CD4-positive, alpha-beta T cell treated with Interleukin-10 for 1 hour (primary cell): Measurements from ENCODE around the gene COX19.
"Not testable (repeated sequence)": the region's sequence is repeated elsewhere in the genome, so short reads cannot be mapped to it uniquely, and the experiment has no call there.

Source experiments
- DNase-seq: peaks from one replicate; pipeline ENCODE4 v3.0.0-alpha.2; 2020

The COX19 gene

GRCh38 chr7:959271-959670 lies 16.1 kb downstream of the COX19 start:
- DNase-seq, result no peak

- no peak for DNase-seq
Measured at GRCh38 chr7:958221-959200, 16.8 kb downstream of the COX19 start.

- DNase-seq, result no peak
Measured at GRCh38 chr7:957418-958220, 17.7 kb downstream of the COX19 start.

GRCh38 chr7:956031-956430 lies 19.3 kb downstream of the COX19 start:
- no peak for DNase-seq

DNA sequence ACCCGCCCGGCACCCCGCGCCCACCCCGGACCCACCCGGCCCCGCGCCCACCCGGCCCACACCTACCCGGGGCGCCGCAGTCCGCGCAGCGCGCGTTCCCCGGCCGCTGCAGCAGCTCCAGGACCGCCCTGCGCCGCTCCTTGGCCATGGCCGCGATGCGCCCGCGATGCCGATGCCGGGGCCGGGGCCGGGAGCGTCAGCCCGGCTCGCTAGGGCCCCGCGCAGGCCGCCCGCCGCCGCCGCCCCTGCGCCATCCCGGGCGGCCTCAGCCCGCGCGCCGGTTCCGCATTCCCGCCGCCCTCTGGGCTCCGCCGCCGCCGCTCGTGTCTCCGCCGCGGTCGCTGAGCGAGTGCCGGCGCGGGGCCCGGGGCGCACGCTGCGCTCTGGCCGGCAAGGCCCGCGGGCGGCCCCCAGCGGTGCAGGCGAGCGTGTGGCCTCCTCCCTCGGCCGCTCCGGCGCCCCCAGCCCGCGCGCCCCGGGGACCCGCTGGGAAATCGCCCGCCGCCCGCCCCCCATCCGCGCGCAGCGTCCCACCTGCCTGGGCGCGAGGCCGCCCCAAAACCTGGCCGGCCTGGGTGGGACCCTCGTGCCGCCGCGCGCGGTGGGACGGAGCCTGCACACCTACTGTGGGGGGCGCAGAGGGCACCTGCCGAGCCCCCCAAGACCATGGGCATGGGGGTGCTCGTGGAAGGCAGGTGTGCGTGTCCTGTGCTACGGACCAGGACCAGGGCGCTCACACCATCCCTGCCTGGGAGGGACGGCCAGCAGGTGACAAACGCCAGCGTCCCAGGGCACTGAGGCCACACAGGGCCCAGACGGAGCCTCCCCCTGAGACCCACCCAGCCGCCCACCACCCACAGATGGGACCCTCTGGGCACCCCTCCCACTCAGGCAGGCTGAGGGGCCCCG lies 20.8 kb downstream of the COX19 start, which contains the start of gene ADAP1:
TSS of gene ADAP1 (minus strand) at position 351 of the 909 bp plus-strand sequence. CDS start at position 148, 203 bp downstream.
- DNase-seq, result peak; percentile 65

- peak; percentile 36 for DNase-seq
Measured at GRCh38 chr7:953547-954327, 21.6 kb downstream of the COX19 start.

GRCh38 chr7:952548-953441 lies 22.6 kb downstream of the COX19 start:
- DNase-seq, result no peak

GRCh38 chr7:951881-952547 lies 23.3 kb downstream of the COX19 start:
- no peak for DNase-seq

DNA sequence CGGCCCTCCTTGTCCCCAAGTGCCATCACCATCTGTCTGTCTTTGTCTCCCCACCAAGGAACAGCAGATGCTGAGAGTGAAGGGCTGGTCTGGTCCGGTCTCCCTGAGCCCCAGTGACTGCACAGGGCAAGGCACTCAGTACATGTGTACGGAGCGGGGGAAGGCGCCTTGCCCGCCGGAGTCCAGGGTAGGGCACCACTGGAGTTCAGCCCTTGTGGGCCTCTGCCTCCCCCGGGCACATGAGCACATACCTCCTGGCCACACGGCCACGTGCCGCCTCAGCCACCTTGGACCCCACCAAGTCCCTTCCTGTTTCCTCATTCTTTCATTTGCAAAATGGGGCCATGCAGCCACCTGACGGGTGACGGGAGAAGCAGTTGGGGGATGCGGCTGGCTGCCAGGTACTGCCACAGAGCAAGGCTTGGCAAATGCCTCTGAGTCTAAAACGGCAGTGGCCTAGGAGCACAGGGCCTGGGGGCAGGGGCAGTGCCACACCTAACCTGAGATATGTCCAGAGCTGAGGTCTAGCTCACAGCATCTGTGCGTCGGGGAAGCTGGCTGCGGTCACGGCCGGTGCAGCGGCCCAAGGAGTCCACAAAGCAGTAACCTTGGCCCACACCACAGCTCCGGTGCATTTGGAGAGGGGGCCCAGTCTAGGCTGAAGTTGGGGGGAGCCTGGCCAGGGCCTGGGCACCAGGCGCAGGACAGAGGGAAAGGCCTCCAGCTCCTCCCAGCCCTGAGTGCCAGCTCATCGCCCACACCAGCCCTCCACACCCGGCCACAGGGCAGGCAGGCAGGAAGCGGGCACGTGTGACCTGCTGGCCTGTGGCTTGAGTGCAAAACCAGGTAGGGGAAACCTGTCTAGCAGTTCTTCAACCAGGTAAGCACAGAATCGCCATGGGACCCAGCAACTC lies 26.1 kb downstream of the COX19 start:
- DNase-seq, result no peak

GRCh38 chr7:947391-948210 lies 27.7 kb downstream of the COX19 start:
- DNase-seq, result no peak

- no peak for DNase-seq
Measured at GRCh38 chr7:946256-946996, 28.9 kb downstream of the COX19 start.

DNA sequence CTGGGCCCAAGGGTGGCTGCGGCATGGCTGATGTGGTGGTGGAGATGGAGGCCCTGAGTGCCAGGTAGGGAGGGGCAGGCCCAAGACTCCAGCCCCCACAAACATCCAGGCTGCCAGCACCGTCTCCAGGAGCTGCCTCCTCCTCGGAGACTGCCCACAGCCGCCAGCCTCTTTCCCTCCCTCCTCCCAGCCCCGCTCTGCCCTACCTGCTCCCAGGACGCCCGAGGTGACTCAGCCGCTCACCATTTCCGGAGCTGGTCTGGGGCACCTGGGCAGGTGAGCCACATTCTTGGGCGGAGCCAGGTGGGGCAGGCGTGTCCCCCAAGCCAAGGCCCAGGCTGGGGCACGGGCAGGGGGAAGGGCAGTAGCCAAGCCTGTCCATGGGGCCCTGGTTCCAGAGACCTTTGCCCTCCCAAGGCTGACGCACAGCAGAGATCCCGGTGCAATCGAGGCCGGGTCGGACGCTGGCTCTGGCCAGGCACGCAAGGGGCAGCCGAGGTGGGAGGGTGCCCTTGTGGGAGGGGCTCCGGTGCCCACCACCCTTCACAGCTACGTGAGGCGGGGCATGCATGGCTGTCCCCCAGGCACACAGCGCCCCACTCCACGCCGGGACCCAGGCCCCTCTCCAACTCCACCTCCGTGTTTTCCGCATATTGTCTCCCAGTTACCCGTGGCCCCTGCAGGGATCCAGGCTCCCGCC lies 29.6 kb downstream of the COX19 start:
- no peak for DNase-seq

GRCh38 chr7:945147-945555 lies 30.2 kb downstream of the COX19 start:
- no peak for DNase-seq

- no peak for DNase-seq
Measured at GRCh38 chr7:944744-945143, 30.6 kb downstream of the COX19 start.

- not testable (repeated sequence) for DNase-seq
Measured at GRCh38 chr7:943793-944192, 31.6 kb downstream of the COX19 start.

GRCh38 chr7:940599-941408 lies 34.5 kb downstream of the COX19 start:
- DNase-seq, result no peak
